ENCODE measurements around the gene PRR5.

The PRR5 gene

GRCh38 chr22:44728761-44729324 is 26.8 kb downstream of the PRR5 start:
- in situ Hi-C loops (cut with MboI; ENCODE audit: low sequenced_read_pairs, unreplicated experiment) = no loop called here
- no peak for TF ChIP-seq CTCF (IDR thresholded peaks at IDR 0.05; ENCODE audit: borderline replicate concordance, control extremely low read depth, extremely low read depth, insufficient read depth, missing control alignments)
- DNase-seq (ENCODE audit: low spot score) = no peak

GRCh38 chr22:44729391-44730021 is 27.5 kb downstream of the PRR5 start:
- no peak for DNase-seq (ENCODE audit: low spot score)
- no peak for TF ChIP-seq CTCF (IDR thresholded peaks at IDR 0.05; ENCODE audit: borderline replicate concordance, control extremely low read depth, extremely low read depth, insufficient read depth, missing control alignments)
- in situ Hi-C loops (cut with MboI; ENCODE audit: low sequenced_read_pairs, unreplicated experiment) = no loop called here

GRCh38 chr22:44730022-44730393 is 28.0 kb downstream of the PRR5 start:
- in situ Hi-C loops (cut with MboI; ENCODE audit: low sequenced_read_pairs, unreplicated experiment) = no loop called here
- no peak for DNase-seq (ENCODE audit: low spot score)
- no peak for TF ChIP-seq CTCF (IDR thresholded peaks at IDR 0.05; ENCODE audit: borderline replicate concordance, control extremely low read depth, extremely low read depth, insufficient read depth, missing control alignments)

GRCh38 chr22:44730490-44731356 is 28.7 kb downstream of the PRR5 start:
- in situ Hi-C loops (cut with MboI; ENCODE audit: low sequenced_read_pairs, unreplicated experiment) = no loop called here
- TF ChIP-seq CTCF (IDR thresholded peaks at IDR 0.05; ENCODE audit: borderline replicate concordance, control extremely low read depth, extremely low read depth, insufficient read depth, missing control alignments) = no peak
- DNase-seq (ENCODE audit: low spot score) = no peak

GRCh38 chr22:44731357-44731970 is 29.5 kb downstream of the PRR5 start:
- in situ Hi-C loops (cut with MboI; ENCODE audit: low sequenced_read_pairs, unreplicated experiment) = no loop called here
- TF ChIP-seq CTCF (IDR thresholded peaks at IDR 0.05; ENCODE audit: borderline replicate concordance, control extremely low read depth, extremely low read depth, insufficient read depth, missing control alignments) = no peak
- no peak for DNase-seq (ENCODE audit: low spot score)

GRCh38 chr22:44732017-44732561 is 30.1 kb downstream of the PRR5 start:
- no peak for TF ChIP-seq CTCF (IDR thresholded peaks at IDR 0.05; ENCODE audit: borderline replicate concordance, control extremely low read depth, extremely low read depth, insufficient read depth, missing control alignments)
- in situ Hi-C loops (cut with MboI; ENCODE audit: low sequenced_read_pairs, unreplicated experiment) = no loop called here
- DNase-seq (ENCODE audit: low spot score) = no peak
